H9 (cell line): ENCODE results near the gene PLCH2. TPM values are rescaled to one million over a fixed set of nuclear protein-coding genes. Genes with fewer than 3 reads are reported as not detected.

Experiments used
- DNase-seq: peaks from one replicate; pipeline ENCODE4 v3.0.0-alpha.2; 2017
- H2AFZ ChIP-seq: one replicate; pipeline ENCODE4 v1.6.1; 2013; ENCODE audit warnings: mild to moderate bottlenecking, low read length, control low read depth, moderate library complexity
- H2AK5ac ChIP-seq: 2 replicates; pipeline ENCODE4 v1.6.1; 2013; ENCODE audit warnings: low read length, control low read depth, mixed read lengths; ENCODE audit not compliant: insufficient read length
- H2BK120ac ChIP-seq: one replicate; pipeline ENCODE4 v1.6.1; 2013; ENCODE audit warnings: low read depth, mild to moderate bottlenecking, low read length, control low read depth, inconsistent platforms; ENCODE audit not compliant: poor library complexity, severe bottlenecking
- H2BK12ac ChIP-seq: 2 replicates; pipeline ENCODE4 v1.6.1; 2013; ENCODE audit warnings: low read length, control low read depth, mixed read lengths, low read depth; ENCODE audit not compliant: insufficient read length
- H2BK15ac ChIP-seq: 2 replicates; pipeline ENCODE4 v1.6.1; 2013; ENCODE audit warnings: low read depth, low read length, control low read depth
- H2BK20ac ChIP-seq: one replicate; pipeline ENCODE4 v1.6.1; 2013; ENCODE audit warnings: low read depth, mild to moderate bottlenecking, low read length, control low read depth, inconsistent platforms; ENCODE audit not compliant: poor library complexity, severe bottlenecking
- H2BK5ac ChIP-seq: 2 replicates; pipeline ENCODE4 v1.6.1; 2013; ENCODE audit warnings: low read length, control low read depth, mixed read lengths; ENCODE audit not compliant: insufficient read length
- H3K14ac ChIP-seq: 2 replicates; pipeline ENCODE4 v1.6.1; 2013; ENCODE audit warnings: low read length, control low read depth; ENCODE audit not compliant: insufficient read depth
- H3K18ac ChIP-seq: 2 replicates; pipeline ENCODE4 v1.6.1; 2013; ENCODE audit warnings: low read depth, mild to moderate bottlenecking, mixed read lengths, low read length, control low read depth; ENCODE audit not compliant: insufficient read length
- H3K23ac ChIP-seq: 2 replicates; pipeline ENCODE4 v1.6.1; 2013; ENCODE audit warnings: low read length, control low read depth, mixed read lengths, low read depth; ENCODE audit not compliant: insufficient read length
- H3K23me2 ChIP-seq: 2 replicates; pipeline ENCODE4 v1.6.1; 2013; ENCODE audit warnings: low read depth, mild to moderate bottlenecking, mixed read lengths, low read length, control low read depth; ENCODE audit not compliant: insufficient read length, poor library complexity, severe bottlenecking
- H3K27ac ChIP-seq: 2 replicates; pipeline ENCODE4 v1.5.1; 2013; ENCODE audit warnings: low read length, control low read depth, mixed read lengths, low read depth; ENCODE audit not compliant: insufficient read length
- H3K27me3 ChIP-seq: 2 replicates; pipeline ENCODE4 v1.6.1; 2013; ENCODE audit warnings: low read length, control low read depth, inconsistent platforms; ENCODE audit not compliant: insufficient read depth
- H3K4ac ChIP-seq: 2 replicates; pipeline ENCODE4 v1.6.1; 2013; ENCODE audit warnings: low read depth, mild to moderate bottlenecking, control low read depth, inconsistent platforms, low read length, moderate library complexity
- H3K4me1 ChIP-seq: 2 replicates; pipeline ENCODE4 v1.6.1; 2013; ENCODE audit warnings: low read length, control low read depth, inconsistent platforms; ENCODE audit not compliant: insufficient read depth
- H3K4me2 ChIP-seq: 2 replicates; pipeline ENCODE4 v1.6.1; 2013; ENCODE audit warnings: low read length, control low read depth, mixed read lengths; ENCODE audit not compliant: insufficient read length, insufficient read depth
- H3K56ac ChIP-seq: 2 replicates; pipeline ENCODE4 v1.6.1; 2013; ENCODE audit warnings: low read depth, mild to moderate bottlenecking, mixed read lengths, low read length, control low read depth; ENCODE audit not compliant: insufficient read length
- H3K79me1 ChIP-seq: 2 replicates; pipeline ENCODE4 v1.6.1; 2013; ENCODE audit warnings: low read depth, mild to moderate bottlenecking, moderate library complexity, low read length, control low read depth, inconsistent platforms; ENCODE audit not compliant: insufficient read depth, poor library complexity, severe bottlenecking
- H3K79me2 ChIP-seq: 2 replicates; pipeline ENCODE4 v1.6.1; 2013; ENCODE audit warnings: low read length, control low read depth, inconsistent platforms; ENCODE audit not compliant: insufficient read depth
- H3K9ac ChIP-seq: 2 replicates; pipeline ENCODE4 v1.6.1; 2013; ENCODE audit warnings: low read length, control low read depth, mixed read lengths; ENCODE audit not compliant: insufficient read length; ENCODE audit errors: extremely low read depth
- H3K9me3 ChIP-seq: one replicate; pipeline ENCODE4 v1.6.1; 2013; ENCODE audit warnings: low read depth, low read length, inconsistent platforms; ENCODE audit not compliant: control insufficient read depth
- H3T11ph ChIP-seq: one replicate; pipeline ENCODE4 v1.6.1; 2013; ENCODE audit warnings: mild to moderate bottlenecking, low read length, control low read depth, inconsistent platforms
- H4K20me1 ChIP-seq: one replicate; pipeline ENCODE4 v1.6.1; 2013; ENCODE audit not compliant: control insufficient read depth, insufficient read length, insufficient read depth
- H4K5ac ChIP-seq: 2 replicates; pipeline ENCODE4 v1.6.1; 2013; ENCODE audit warnings: low read depth, mild to moderate bottlenecking, mixed read lengths, low read length, control low read depth; ENCODE audit not compliant: insufficient read length
- H4K8ac ChIP-seq: replicated peaks from 2 replicates; pipeline ENCODE4 v1.6.1; 2013; ENCODE audit warnings: low read length, control low read depth, mixed read lengths, low read depth; ENCODE audit not compliant: insufficient read length
- H4K91ac ChIP-seq: 2 replicates; pipeline ENCODE4 v1.6.1; 2013; ENCODE audit warnings: low read depth, mild to moderate bottlenecking, moderate library complexity, mixed read lengths, low read length, control low read depth; ENCODE audit not compliant: insufficient read length
- H3K27ac Mint-ChIP-seq, 3 experiments: 2 replicates in 2 of 3; 3 replicates in 1 of 3; pipeline ENCODE4 v1.8.0; 2020 to 2021; ENCODE audit warnings: mixed read lengths in 3 of 3, mild to moderate bottlenecking in 1 of 3, moderate library complexity in 1 of 3
- H3K27me3 Mint-ChIP-seq: 2 replicates; pipeline ENCODE4 v1.8.0; 2021; ENCODE audit warnings: low read depth, mild to moderate bottlenecking, moderate library complexity, mixed read lengths
- H3K36me3 Mint-ChIP-seq, 3 experiments: 2 replicates in 2 of 3; 3 replicates in 1 of 3; pipeline ENCODE4 v1.8.0; 2020 to 2021; ENCODE audit warnings: low read depth in 3 of 3, mixed read lengths in 3 of 3; ENCODE audit not compliant: insufficient read depth in 1 of 3
- H3K4me1 Mint-ChIP-seq, 2 experiments: 2 replicates each; pipeline ENCODE4 v1.8.0; 2020; ENCODE audit warnings: mixed read lengths in 2 of 2
- H3K4me3 Mint-ChIP-seq, 2 experiments: 2 replicates in 1 of 2; 3 replicates in 1 of 2; pipeline ENCODE4 v1.8.0; 2020 to 2021; ENCODE audit warnings: mild to moderate bottlenecking in 2 of 2, mixed read lengths in 2 of 2, moderate library complexity in 1 of 2
- H3K9me3 Mint-ChIP-seq, 2 experiments: 2 replicates in 1 of 2; 3 replicates in 1 of 2; pipeline ENCODE4 v1.8.0; 2020; ENCODE audit warnings: mild to moderate bottlenecking in 2 of 2, mixed read lengths in 2 of 2, moderate library complexity in 1 of 2
- WGBS: extraction: QIAGEN DNeasy Blood & Tissue Kit; methylation state at CpG from one replicate; pipeline ENCODE4 v1.1.7; 2013; ENCODE audit warnings: missing lambda C conversion rate, low lambda C conversion rate, mixed read lengths; ENCODE audit not compliant: insufficient read length; ENCODE audit errors: extremely low coverage; 5-methylcytosine and 5-hydroxymethylcytosine counted together
- total RNA-seq: library from RNA; stranded (reverse); gene quantifications from 2 replicates; pipeline ENCODE4 v1.2.1, GENCODE V29; 2021
- TF ChIP-seq, protein P1 (sequence below): fragments of 200-600 bp; sonication (generic); conservative IDR thresholded peaks from 3 replicates; pipeline ENCODE4 v1.8.0; 2021; ENCODE audit warnings: antibody characterized with exemption, mild to moderate bottlenecking

Gene PLCH2
- total RNA-seq, 1 experiment from 2014 or later = 0.09 TPM

DNA sequence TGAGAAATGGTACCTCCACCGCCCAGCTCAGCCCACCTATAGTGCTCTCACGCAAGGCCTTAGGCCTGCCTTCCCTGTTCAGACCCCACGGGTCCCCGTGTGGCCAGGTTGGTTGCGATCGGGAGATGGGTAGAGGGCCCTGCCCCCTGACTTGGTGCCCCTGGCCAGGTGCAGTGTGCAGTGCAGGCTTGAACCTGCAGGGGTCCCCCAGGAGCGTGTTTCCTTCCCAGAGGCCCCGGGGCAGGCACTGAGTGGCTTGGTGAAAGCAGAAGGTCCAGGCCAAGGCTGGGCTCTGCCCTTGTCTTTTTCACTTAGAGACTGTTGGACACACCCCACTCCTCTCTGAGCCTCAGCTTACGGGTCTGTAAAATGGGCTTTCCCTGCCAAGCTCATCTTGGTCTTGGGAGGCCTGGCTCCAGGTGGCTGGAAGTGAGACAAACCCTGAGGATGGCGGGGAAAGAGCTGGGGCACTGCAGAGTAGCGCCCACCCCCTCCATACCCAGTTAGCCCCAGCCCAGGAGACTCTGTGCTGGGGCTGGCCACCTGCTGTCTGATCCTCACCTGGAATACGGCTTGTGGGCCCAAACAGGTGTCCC, 63.3 kb downstream of the PLCH2 start:
- Histone ChIP-seq H3K4me2 (no peak overlapping the region), H2BK5ac (no peak overlapping the region), H2BK120ac (no peak overlapping the region), H3K23me2 (no peaks in the 10 kb centered on the region), H3K56ac (no peak overlapping the region), H3K9ac (no peak overlapping the region), H4K20me1 (peaks cover 3% of the 10 kb centered on the region), H3K27ac (no peak overlapping the region), H4K91ac (no peak overlapping the region), H2AK5ac (no peak overlapping the region), H3K4me1 (no peaks in the 10 kb centered on the region), H4K8ac (no peak overlapping the region), H2BK15ac (no peak overlapping the region), H3K18ac (no peak overlapping the region), H2BK12ac (no peak overlapping the region), H3K79me2 (no peaks in the 10 kb centered on the region), H4K5ac (no peak overlapping the region), H3K27me3 (no peaks in the 10 kb centered on the region; the same call in 1 of the 2 replicates), H2AFZ (no peak overlapping the region), H3K23ac (no peak overlapping the region), H3K4ac (no peak overlapping the region), H3K14ac (no peak overlapping the region), H3K9me3 (no peaks in the 10 kb centered on the region), H3T11ph (no peak overlapping the region), H2BK20ac (no peak overlapping the region), H3K79me1 (no peaks in the 10 kb centered on the region)
- H3K27me3 Mint-ChIP-seq = peaks cover 72% of the 10 kb centered on the region
- TF ChIP-seq, protein P1, sequence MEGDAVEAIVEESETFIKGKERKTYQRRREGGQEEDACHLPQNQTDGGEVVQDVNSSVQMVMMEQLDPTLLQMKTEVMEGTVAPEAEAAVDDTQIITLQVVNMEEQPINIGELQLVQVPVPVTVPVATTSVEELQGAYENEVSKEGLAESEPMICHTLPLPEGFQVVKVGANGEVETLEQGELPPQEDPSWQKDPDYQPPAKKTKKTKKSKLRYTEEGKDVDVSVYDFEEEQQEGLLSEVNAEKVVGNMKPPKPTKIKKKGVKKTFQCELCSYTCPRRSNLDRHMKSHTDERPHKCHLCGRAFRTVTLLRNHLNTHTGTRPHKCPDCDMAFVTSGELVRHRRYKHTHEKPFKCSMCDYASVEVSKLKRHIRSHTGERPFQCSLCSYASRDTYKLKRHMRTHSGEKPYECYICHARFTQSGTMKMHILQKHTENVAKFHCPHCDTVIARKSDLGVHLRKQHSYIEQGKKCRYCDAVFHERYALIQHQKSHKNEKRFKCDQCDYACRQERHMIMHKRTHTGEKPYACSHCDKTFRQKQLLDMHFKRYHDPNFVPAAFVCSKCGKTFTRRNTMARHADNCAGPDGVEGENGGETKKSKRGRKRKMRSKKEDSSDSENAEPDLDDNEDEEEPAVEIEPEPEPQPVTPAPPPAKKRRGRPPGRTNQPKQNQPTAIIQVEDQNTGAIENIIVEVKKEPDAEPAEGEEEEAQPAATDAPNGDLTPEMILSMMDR = peak; percentile 71
- peak; percentile 79 for DNase-seq
- H3K36me3 Mint-ChIP-seq = no peaks in the 10 kb centered on the region
- no peak overlapping the region for H3K27ac Mint-ChIP-seq
- peaks cover 0 to 3% of the 10 kb centered on the region in 2 experiments; a peak in 2 of 5 replicates for H3K9me3 Mint-ChIP-seq
- peaks cover 7 to 27% of the 10 kb centered on the region in 2 experiments for H3K4me1 Mint-ChIP-seq
- no peak overlapping the region for H3K4me3 Mint-ChIP-seq
- no CpG with 5 or more reads among the region's 12 CpGs for WGBS
